ENCODE data around the gene TBXA2R.
A peak's percentile ranks its signal among the peaks of the same experiment; 100 is the strongest.

The TBXA2R gene

GRCh38 chr19:3544742-3545668 is 61.7 kb downstream of the TBXA2R start:
- Mint-ChIP-seq H3K27ac (peak overlapping the region; percentile 71), H3K4me3 (no peak overlapping the region), H3K27me3 (no peaks in the 10 kb centered on the region), H3K36me3 (peaks cover 7% of the 10 kb centered on the region), H3K4me1 (peaks cover 8% of the 10 kb centered on the region), H3K9me3 (no peaks in the 10 kb centered on the region)
- DNase-seq (ENCODE audit: low spot score in 2 of 2), result peak; percentile 80 to 94
- ATAC-seq (ENCODE audit: low read depth), result peak; percentile 71

All from memory B cell (primary cell).